HG02884 (cell line): ENCODE results near the gene RDH12.

Source experiments
- ATAC-seq: cut with Tn5 transposase; IDR thresholded peaks from one replicate; pipeline ENCODE4 v1.9.1; 2021; ENCODE audit warnings: mild to moderate bottlenecking, moderate library complexity; ENCODE audit not compliant: unreplicated experiment

RDH12 gene

DNA sequence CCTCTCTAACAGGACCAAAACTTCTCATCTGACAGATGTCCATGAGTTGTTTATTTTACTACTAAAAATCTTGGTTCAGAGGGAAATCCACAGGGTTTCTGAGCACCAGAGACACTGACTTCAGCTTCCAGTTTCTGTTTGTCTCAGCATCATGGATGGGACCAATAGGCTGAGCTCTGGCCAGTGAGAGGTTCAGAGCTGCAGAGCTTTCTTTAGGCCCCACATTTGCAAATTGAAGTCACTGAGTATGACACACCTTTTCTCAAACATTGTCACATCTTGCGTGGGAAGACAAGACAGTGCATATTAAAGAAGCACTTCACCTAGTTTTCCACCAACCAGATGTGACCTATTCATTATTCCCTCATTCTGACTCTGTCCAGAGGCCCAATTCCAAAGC, 45.2 kb downstream of the RDH12 start:
- ATAC-seq = peak; percentile 62

DNA sequence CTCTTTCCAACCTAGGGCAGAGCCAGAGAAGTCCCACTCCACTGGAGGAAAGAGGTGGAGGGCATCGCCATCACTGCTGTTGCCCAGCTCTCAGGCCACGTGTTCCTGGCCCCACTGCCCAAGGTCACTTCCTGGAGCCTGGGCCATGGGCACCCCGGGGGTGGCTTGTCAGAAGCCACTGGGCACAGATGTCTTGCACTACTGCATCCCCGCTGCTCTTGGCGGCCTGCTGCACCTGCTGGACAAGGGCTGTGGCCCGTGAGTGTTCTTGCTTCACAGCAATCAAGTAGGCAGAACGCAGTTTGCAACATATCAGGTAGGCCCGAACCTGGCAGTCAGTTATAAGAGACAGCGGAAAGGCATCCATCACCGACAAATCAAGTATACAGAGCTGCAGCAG, 46.6 kb downstream of the RDH12 start:
- no peak for ATAC-seq

DNA sequence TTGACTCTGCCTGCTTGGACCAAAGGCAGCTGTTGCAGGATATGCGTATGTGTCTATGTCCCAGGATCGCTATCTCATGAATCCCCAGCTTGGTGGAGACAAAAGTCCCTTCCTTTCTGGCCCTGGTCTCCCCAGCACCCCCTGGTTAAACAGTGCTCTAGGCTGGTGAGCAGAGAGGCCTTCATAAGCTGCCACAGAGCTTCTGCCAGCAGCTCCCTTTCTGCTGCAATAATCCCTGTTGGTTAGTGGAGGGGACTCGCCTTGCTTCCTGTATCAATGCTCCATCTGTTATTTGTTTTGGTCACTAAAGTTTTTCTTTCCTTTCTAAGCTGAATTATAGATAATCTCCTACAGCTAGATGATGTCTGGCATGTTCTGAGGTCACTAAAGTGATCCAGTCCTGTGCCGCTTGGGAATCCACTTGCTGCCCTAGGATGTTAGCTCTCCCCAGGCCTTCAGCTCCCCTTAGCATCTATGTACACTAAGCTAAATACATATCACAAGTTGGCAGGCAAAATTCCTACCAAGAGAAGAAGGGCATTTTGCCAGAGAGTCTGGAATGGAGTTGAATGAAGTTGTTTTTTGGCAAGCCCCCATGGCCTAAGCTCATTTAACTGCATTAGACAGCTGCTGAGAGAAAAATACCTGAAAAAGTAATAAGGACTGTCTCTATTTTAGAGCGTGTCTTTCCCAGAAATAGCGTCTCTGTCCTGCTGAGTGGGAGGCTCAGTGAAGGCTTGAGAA, 47.8 kb downstream of the RDH12 start:
- no peak for ATAC-seq

DNA sequence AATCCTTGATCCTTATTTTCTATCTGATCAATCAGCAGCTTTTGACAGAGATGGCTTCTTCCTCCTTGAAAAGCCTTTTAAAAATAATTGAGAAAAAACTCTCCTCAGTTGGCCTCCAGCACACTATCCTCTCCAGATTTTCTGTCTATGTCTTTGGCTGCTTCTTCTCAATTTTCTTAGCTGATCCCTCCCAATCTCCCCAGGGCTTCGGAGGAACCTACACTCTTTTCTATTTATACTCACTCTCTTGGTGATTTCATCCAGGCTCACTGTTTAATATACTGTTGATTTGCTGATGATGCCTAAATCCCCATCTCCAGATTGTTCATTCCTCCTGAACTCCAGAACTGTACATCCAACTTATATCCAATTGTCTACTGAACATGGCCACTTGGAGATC, 54.8 kb downstream of the RDH12 start:
- no peak for ATAC-seq

DNA sequence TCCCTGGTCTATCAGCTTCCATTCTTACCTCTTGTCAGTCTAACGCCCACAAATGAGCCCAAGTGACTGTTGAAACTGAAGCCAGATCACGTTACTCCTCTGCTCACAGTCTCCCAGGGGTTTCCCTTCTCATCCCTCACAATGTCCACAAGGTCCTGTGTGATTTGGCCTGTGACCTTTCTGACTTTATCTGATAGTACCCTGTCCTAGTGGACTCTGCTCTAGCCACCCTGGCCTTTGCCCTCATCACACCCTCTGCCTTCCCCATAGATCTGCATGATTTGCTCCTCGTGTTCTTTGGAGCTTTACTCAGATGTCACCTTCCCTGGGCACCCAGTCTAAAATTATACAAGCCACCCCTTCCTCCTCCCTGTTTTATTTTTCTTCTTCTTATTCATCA, 55.5 kb downstream of the RDH12 start:
- ATAC-seq = no peak

DNA sequence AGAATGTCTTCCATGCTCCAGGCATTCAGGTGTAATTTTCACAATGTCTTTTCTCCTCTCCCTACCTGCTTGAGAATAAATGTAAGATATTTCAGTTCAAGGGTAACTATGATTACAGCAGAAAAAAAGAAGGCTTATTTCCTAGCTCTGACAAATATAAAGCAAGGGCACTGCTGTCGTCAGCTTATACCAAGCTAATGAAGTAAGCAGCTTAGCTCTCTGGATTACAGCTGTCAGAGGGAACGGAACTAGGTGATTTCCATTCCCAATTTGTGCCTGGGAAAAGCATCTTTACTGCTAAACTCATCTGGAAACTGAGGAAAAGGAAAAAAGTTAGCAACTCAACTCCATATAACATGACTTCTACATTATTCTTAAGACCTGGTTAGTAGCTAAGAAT, 58.2 kb downstream of the RDH12 start:
- ATAC-seq = no peak

DNA sequence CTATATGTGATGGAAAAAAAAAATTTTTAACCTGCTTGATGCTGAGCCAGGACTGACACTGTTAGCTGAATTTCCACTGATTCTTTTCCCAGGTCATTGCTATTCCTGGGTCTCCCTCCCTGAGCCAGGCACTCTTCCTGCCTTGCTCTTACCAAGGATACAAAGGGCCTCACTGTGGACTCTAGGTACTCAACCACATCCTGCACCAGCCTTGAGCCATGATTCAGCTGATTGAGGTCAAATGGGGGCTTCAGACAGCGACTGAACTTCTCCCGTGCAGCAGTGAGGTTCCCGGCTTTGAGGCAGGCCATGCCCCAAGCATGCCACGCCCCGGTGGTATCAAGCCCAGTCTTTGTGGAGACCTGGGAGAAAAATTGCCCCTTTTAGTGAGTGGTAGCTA, 60.4 kb downstream of the RDH12 start:
- no peak for ATAC-seq

DNA sequence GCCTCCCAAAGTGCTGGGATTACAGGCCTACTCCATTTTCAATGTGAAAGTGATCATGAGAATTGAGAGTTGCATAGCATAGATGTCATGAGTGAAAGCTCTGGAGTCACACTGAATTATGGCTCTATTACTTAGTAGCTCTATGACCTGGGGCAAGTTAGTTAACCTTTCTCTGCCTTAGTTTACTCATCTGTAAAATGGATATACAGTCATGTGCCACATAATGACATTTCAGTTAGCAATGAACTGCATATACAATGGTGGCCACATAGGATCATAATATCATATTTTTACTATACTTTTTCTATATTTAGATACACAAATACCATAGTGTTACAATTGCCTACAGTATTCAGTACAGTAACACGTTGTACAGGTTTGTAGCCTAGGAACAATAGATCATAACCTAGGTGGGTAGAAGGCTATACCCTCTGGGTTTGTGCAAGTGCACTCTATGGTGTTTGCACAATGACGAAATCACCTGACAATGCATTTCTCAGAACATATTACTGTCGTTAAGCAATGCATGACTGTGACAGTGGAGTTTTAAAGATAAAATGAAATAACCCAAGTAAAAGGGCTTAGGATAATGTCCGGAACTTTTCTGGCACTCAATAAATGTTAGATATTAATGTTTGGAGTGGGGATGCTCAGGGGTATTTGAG, 61.6 kb downstream of the RDH12 start:
- ATAC-seq = no peak

DNA sequence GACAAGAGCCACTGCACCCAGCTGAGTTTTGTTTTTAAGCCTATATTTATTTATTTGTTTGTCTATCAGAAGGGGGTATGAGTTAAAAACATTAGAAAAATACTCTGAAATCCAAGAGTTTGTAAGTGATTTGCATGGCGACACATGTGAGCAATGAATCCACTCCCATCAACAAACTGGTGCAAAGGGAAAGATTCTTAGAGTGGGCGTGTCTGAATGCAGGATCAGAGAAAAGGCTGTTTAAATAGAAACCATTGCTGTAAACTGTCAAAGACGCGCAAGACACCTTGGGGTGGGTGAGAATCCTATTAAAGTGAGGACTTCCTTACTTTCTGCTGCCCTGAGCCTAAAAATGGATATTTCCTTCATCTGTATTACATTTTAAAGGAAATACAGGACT, 62.8 kb downstream of the RDH12 start:
- no peak for ATAC-seq

DNA sequence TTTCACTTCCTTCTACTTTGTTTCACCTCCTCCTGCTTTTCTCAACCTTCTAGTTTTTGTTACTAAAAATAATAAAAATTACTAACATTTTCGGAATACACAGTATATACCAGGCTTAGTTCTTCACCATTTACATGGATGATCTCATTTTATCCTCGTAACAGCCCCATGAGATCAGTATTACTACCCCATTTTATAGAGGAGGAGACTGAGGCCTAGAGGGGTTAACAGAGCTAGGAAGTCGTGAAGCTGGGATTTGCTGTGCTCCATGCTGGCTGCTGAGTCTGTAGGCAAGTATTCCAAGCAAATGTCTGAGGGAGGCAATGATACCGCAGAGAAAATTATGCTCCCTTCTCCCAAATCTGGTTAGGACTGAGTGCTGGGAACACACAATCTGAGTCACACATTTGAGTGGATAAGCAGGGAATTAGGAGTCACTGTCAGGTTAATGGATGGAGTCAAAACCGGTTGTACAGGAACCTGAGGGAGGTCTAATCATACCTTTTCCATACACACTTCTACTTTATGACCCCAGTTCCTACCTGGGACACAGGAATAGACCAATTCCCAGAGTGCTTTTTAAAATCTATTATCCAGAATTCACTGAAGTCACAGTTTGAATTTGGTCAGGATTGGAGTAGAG, 63.6 kb downstream of the RDH12 start:
- no peak for ATAC-seq

DNA sequence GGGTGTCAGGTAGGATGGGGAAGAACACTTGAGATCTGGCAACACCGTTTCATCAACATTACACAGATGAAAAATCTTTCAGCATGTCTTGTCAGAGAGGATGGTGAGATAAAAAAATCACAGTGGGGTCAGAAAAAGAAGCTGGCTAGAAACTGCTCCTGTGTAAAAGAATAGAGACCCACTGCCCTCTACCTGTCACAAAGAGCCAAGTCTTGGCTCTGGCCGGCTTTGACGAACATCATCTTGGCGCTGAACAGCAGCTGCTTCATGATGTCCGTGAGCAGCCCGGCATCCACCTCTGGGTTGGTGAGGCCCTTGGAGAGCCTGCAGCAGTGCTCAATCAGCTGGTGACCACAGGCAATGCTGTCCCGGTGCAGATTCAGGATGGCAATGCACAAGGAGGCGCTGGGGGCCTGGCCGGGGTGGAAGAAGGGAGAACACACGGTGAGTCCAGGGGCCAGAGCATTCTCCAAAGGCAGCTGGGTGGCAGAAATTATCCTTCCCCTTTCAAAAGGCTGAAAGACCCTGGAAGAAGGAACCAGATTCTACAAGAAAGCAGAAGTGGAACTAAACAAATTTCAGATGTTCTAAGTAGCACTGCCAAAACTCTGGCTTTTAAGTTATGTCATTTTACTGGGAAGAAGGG, 64.5 kb downstream of the RDH12 start:
- ATAC-seq = no peak

DNA sequence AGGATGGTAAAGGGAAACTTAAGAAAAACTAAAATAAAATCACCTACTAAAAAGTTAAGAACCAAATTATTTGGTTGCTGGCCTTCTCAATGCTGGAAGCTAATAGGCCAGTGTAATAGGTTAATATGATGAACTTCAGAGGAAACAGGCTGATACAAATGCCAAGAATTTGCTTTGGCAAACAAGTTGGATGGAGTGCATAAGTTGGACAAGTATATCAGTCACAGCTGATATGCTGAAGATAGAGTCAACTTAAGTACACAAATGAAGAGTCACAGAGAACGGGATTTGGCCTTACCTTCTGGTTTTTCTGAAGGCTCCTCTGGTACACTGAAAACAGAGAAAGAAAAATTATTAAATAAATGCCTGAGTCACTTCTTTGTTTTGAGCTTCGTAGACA, 66.5 kb downstream of the RDH12 start:
- ATAC-seq = no peak

DNA sequence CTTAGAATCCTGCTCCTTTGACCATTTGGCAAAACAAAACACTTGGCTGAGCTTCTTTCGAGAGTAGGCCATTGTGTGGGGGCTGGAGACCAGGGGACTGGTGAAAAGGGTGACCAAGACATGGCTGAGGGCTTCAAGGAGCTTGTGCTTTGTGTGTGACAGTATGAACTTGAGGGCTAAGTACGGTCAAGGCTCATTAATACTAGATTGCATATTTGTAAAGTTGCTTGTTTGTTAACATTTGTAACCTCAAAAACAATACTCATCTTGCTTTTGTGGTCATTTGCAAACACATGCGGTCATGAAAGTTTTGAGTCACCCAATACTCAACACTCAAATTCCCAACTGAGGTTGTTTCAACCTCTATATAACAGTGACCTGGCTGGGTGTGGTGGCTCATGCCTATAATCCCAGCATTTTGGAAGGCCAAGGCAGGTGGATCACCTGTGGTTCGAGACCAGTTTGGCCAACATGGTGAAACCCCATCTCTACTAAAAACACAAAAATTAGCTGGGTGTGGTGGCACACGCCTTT, 72.2 kb downstream of the RDH12 start:
- ATAC-seq = no peak

DNA sequence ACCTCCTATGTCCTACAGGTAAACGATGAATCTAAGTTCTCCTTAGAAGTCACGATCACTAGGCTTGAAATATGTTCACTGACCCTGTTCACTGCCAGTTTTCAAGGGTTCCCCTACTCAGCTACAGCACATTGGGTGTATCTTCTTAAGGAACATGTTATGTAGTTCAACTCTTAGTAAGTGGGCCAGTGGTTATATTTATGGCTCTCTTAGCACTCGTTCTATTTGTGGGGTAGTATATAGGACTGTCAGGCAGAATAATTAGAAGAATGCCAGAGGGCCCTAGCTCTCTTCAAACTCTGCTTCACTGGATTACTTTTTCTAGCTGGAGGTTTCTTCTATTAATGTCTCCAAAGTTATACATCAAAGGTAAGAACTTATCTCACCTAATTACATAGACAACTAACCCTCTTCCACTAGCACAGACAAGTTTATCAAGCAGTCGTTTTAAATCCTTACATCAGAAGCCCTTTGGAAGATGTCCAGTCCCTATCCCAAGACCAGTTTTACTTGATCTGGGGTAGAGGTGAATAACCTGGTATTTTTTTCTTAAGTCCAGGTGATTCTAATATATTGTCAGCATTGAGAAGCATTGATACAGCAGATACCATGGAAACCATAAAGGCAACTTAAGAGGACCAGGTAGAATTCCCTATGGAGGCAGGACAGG, 75.1 kb downstream of the RDH12 start:
- no peak for ATAC-seq

DNA sequence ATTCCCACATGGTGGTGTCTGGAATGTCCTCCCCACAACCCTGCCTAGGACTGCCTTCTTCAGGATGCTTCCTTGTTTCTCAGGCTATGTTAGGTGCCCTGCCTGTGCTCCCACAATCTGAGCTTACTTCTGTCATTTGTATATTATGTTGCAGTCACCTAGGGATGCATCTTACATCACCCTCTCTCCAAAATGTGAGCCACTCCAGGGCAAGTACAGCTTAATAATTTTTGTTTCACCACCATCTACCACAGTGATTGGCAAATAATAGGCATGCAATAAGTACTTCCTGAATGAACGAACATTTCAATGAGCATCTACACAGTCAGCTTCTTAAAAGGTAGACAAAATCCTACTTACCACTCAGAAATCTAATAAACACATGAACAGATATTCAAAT, 77.1 kb downstream of the RDH12 start:
- no peak for ATAC-seq

DNA sequence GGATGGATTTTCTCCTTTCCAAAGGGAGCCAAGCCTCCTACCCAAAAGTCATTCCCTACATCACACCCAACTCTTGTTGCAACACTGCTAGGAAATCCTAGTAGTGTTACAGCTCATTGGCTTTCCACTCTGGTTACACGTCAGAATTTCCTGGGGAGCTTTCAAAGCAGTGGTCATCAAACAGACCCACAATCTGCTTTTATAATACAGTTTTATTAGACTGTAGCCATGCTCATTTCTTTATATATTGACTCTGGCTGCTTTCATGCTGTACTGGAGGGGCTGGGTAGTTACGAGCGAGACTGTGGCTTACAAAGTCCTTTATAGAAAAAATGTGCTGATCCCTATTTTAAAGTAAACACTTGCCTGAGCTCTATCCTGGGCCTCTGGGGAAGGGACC, 80.4 kb downstream of the RDH12 start:
- no peak for ATAC-seq
